ENCODE data around the gene TAF4B.

- TF ChIP-seq, protein P1, sequence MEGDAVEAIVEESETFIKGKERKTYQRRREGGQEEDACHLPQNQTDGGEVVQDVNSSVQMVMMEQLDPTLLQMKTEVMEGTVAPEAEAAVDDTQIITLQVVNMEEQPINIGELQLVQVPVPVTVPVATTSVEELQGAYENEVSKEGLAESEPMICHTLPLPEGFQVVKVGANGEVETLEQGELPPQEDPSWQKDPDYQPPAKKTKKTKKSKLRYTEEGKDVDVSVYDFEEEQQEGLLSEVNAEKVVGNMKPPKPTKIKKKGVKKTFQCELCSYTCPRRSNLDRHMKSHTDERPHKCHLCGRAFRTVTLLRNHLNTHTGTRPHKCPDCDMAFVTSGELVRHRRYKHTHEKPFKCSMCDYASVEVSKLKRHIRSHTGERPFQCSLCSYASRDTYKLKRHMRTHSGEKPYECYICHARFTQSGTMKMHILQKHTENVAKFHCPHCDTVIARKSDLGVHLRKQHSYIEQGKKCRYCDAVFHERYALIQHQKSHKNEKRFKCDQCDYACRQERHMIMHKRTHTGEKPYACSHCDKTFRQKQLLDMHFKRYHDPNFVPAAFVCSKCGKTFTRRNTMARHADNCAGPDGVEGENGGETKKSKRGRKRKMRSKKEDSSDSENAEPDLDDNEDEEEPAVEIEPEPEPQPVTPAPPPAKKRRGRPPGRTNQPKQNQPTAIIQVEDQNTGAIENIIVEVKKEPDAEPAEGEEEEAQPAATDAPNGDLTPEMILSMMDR (conservative IDR thresholded peaks at IDR 0.05 in 1 of 2, IDR thresholded peaks at IDR 0.05 in 1 of 2; ENCODE audit: extremely low read depth in 1 of 2, insufficient read depth in 1 of 2, low read depth in 1 of 2, low read length in 2 of 2), result no peak
- no peak for TF ChIP-seq EZH2 (IDR thresholded peaks at IDR 0.05; ENCODE audit: borderline replicate concordance, low read length)
Observed at GRCh38 chr18:26376105-26376504, 149.9 kb downstream of the TAF4B start.

Measured in mammary epithelial cell (primary cell).